Sigmoid colon (tissue), 4 donors: ENCODE results near the gene RFX4.

Experiments
- POLR2A ChIP-seq, 2 donors: fragments of 450-650 bp; IDR thresholded peaks; one replicate each; pipeline ENCODE4 v1.6.1; 2016; ENCODE audit warnings: antibody characterized with exemption in 2 of 2, mild to moderate bottlenecking in 2 of 2, moderate library complexity in 2 of 2
- POLR2AphosphoS5 ChIP-seq, 4 donors: sonication (generic); formaldehyde crosslinking; IDR thresholded peaks; one replicate each; pipeline ENCODE4 v1.6.1; 2017; ENCODE audit warnings: antibody characterized with exemption in 4 of 4
- TF ChIP-seq, protein P1 (sequence below), 4 experiments: fragments of 450-650 bp in 3 of 4; fragments of 200-600 bp in 1 of 4; IDR thresholded peaks; one replicate each; pipeline ENCODE4 v1.5.1; 2016 to 2019; ENCODE audit warnings: antibody characterized with exemption in 4 of 4, mild to moderate bottlenecking in 3 of 4, moderate library complexity in 2 of 4

DNA sequence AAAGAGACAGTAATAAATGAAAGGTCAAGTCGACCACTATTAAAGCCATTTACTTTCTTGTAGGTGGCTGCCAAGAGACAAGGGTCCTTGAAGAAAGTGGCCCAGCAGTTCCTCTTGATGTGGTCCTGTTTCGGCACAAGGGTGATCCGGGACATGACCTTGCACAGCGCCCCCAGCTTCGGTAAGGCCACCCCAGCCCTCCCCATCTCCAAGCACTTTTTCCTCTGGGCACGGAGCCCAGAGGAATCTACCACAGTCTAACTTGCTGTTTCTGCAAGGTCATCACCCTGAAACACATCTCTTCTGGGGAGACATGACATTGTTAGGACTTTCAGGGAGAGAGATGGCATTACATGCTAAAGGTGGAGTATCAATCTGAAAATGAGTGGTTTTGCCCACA is 137.9 kb downstream of the RFX4 start:
- TF ChIP-seq, protein P1, sequence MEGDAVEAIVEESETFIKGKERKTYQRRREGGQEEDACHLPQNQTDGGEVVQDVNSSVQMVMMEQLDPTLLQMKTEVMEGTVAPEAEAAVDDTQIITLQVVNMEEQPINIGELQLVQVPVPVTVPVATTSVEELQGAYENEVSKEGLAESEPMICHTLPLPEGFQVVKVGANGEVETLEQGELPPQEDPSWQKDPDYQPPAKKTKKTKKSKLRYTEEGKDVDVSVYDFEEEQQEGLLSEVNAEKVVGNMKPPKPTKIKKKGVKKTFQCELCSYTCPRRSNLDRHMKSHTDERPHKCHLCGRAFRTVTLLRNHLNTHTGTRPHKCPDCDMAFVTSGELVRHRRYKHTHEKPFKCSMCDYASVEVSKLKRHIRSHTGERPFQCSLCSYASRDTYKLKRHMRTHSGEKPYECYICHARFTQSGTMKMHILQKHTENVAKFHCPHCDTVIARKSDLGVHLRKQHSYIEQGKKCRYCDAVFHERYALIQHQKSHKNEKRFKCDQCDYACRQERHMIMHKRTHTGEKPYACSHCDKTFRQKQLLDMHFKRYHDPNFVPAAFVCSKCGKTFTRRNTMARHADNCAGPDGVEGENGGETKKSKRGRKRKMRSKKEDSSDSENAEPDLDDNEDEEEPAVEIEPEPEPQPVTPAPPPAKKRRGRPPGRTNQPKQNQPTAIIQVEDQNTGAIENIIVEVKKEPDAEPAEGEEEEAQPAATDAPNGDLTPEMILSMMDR (IDR thresholded peaks at IDR 0.05), result no peak
- TF ChIP-seq POLR2AphosphoS5 (IDR thresholded peaks at IDR 0.05) (no peak), POLR2A (IDR thresholded peaks at IDR 0.05) (no peak)
